ENCODE data around the gene ZNF268.

Gene ZNF268

GRCh38 chr12:133221241-133221640, 39.9 kb downstream of the ZNF268 start:
- POLR2A ChIA-PET, result no interaction called here
- no peak overlapping the region for H3K4me3 ChIP-seq (ENCODE audit: low read depth, low read length)
- TF ChIP-seq CTCF (IDR thresholded peaks at IDR 0.05; ENCODE audit: insufficient read depth, low read length, missing control alignments), result no peak
- no peak for DNase-seq (ENCODE audit: low read depth, low spot score)
- CTCF ChIA-PET, result no interaction called here

- ChIA-PET POLR2A (no interaction called here), CTCF (no interaction called here)
- no peak overlapping the region for H3K4me3 ChIP-seq (ENCODE audit: low read depth, low read length)
- TF ChIP-seq CTCF (IDR thresholded peaks at IDR 0.05; ENCODE audit: insufficient read depth, low read length, missing control alignments), result no peak
- no peak for DNase-seq (ENCODE audit: low read depth, low spot score)
These were observed 40.9 kb downstream of the ZNF268 start for GRCh38 chr12:133222211-133222610.

GRCh38 chr12:133225527-133225926, 44.2 kb downstream of the ZNF268 start:
- CTCF ChIA-PET, result no interaction called here
- POLR2A ChIA-PET, result no interaction called here
- no peak for TF ChIP-seq CTCF (IDR thresholded peaks at IDR 0.05; ENCODE audit: insufficient read depth, low read length, missing control alignments)
- no peak overlapping the region for H3K4me3 ChIP-seq (ENCODE audit: low read depth, low read length)
- no peak for DNase-seq (ENCODE audit: low read depth, low spot score)

- DNase-seq (ENCODE audit: low read depth, low spot score), result no peak
- POLR2A ChIA-PET, result no interaction called here
- H3K4me3 ChIP-seq (ENCODE audit: low read depth, low read length), result no peak overlapping the region
- no peak for TF ChIP-seq CTCF (IDR thresholded peaks at IDR 0.05; ENCODE audit: insufficient read depth, low read length, missing control alignments)
- CTCF ChIA-PET, result no interaction called here
These were observed 45.4 kb downstream of the ZNF268 start for GRCh38 chr12:133226690-133227089.

- no peak for TF ChIP-seq CTCF (IDR thresholded peaks at IDR 0.05; ENCODE audit: insufficient read depth, low read length, missing control alignments)
- ChIA-PET POLR2A (no interaction called here), CTCF (no interaction called here)
- no peak for DNase-seq (ENCODE audit: low read depth, low spot score)
- no peak overlapping the region for H3K4me3 ChIP-seq (ENCODE audit: low read depth, low read length)
These were observed 46.1 kb downstream of the ZNF268 start for GRCh38 chr12:133227281-133227852.

GRCh38 chr12:133231001-133231400, 49.7 kb downstream of the ZNF268 start:
- ChIA-PET POLR2A (no interaction called here), CTCF (no interaction called here)
- no peak for TF ChIP-seq CTCF (IDR thresholded peaks at IDR 0.05; ENCODE audit: insufficient read depth, low read length, missing control alignments)
- DNase-seq (ENCODE audit: low read depth, low spot score), result no peak
- no peak overlapping the region for H3K4me3 ChIP-seq (ENCODE audit: low read depth, low read length)

Measured in AG04449 (cell line).